ENCODE data around the gene PSD.

- TF ChIP-seq CTCF (IDR thresholded peaks at IDR 0.05; ENCODE audit: insufficient read depth, low read length) (no peak), POLR2AphosphoS5 (IDR thresholded peaks at IDR 0.05; ENCODE audit: low read depth) (no peak), GABPA (IDR thresholded peaks at IDR 0.05; ENCODE audit: low read depth) (no peak), SPI1 (IDR thresholded peaks at IDR 0.05; ENCODE audit: borderline replicate concordance, low read depth) (no peak)
- TF ChIP-seq, protein P1, sequence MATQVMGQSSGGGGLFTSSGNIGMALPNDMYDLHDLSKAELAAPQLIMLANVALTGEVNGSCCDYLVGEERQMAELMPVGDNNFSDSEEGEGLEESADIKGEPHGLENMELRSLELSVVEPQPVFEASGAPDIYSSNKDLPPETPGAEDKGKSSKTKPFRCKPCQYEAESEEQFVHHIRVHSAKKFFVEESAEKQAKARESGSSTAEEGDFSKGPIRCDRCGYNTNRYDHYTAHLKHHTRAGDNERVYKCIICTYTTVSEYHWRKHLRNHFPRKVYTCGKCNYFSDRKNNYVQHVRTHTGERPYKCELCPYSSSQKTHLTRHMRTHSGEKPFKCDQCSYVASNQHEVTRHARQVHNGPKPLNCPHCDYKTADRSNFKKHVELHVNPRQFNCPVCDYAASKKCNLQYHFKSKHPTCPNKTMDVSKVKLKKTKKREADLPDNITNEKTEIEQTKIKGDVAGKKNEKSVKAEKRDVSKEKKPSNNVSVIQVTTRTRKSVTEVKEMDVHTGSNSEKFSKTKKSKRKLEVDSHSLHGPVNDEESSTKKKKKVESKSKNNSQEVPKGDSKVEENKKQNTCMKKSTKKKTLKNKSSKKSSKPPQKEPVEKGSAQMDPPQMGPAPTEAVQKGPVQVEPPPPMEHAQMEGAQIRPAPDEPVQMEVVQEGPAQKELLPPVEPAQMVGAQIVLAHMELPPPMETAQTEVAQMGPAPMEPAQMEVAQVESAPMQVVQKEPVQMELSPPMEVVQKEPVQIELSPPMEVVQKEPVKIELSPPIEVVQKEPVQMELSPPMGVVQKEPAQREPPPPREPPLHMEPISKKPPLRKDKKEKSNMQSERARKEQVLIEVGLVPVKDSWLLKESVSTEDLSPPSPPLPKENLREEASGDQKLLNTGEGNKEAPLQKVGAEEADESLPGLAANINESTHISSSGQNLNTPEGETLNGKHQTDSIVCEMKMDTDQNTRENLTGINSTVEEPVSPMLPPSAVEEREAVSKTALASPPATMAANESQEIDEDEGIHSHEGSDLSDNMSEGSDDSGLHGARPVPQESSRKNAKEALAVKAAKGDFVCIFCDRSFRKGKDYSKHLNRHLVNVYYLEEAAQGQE (IDR thresholded peaks at IDR 0.05; ENCODE audit: insufficient replicate concordance, low read depth), result no peak
These were observed 46.9 kb upstream of the PSD start for GRCh38 chr10:102465466-102465865.
